ENCODE results near the gene SERINC2. TPM values are rescaled to one million over a fixed set of nuclear protein-coding genes. Genes with fewer than 3 reads are reported as not detected.
"Not testable (repeated sequence)": the region's sequence is repeated elsewhere in the genome, so short reads cannot be mapped to it uniquely, and the experiment has no call there.

SERINC2 gene
- total RNA-seq, 2 donors from 2014 or later = 274 to 381 TPM

DNA sequence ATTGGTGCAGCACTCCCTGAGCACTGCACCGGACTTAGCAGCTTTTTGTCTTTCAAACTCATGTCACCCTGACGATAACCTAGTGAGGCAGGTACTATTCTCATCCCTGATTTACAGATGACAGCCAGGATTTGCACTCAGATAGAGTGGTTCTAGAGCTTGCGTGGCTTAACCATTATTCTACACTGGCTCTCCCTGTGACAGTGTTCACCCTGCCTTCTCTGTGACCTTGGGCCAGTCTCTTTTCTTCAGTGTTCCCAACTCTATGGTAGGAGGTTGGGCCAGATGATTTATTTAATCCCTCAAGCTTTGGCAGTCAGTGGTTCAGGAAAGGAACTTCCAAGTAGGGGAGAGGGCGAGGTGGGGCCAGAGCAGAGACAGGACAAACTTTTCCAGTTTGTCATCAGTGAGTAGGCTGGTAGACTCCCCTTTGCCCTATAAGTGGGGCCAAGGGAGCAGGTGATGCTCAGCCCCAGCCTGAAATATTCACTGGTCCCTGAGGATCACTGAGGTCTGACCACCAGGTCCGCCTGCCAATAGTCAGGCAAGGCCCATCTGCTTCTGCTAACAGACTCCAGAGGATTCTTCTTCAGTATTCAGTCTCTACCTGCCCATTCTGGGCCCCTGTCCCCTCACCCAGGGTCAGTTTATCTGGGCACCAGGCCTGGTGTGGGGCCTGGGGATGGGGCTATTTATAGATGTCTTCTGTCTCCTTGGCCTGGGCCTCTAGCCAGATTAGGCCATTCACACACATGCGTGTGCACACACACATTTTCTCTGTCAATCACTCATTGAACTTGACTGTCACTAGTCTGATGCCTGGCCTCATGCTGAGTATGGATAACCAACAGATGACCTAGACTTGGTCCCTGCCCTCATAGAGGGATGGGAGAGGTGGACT is 31.4 kb upstream of the SERINC2 start:
- ATAC-seq = peak; percentile 72
- intact Hi-C loops (cut with DNase I, micrococcal nuclease) = no loop called here
- DNase-seq = peak; percentile 53 to 69

DNA sequence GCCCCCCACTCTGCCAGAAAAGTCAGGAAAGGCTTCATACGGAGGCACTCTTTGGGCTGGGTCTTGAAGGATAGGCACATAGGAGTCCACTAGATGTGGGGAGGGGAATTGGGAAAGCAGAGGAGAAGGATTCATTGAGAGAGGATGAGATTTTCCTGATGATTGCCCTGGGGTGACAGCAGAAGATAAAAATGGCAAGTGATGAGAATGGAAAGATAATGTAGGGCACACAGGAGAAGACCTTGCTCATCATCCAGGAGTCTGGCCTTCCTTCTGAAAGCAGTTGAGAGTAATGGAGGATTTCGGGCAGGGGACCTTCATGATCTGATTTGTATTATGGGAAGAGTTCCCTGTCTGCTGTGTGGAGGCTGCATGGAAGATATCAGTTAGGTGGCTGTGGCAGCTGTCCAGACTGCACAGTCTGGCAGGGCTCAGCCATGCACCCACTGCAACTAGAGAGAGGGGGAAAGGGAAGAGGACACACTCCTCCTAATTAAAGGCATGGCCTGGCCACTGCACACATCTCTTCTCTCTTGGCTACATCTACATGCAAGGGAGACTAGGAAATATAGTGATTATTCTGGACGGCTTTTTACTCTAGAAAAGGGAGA is 30.5 kb upstream of the SERINC2 start:
- intact Hi-C loops (cut with DNase I, micrococcal nuclease) = no loop called here
- no peak for ATAC-seq
- no peak for DNase-seq

DNA sequence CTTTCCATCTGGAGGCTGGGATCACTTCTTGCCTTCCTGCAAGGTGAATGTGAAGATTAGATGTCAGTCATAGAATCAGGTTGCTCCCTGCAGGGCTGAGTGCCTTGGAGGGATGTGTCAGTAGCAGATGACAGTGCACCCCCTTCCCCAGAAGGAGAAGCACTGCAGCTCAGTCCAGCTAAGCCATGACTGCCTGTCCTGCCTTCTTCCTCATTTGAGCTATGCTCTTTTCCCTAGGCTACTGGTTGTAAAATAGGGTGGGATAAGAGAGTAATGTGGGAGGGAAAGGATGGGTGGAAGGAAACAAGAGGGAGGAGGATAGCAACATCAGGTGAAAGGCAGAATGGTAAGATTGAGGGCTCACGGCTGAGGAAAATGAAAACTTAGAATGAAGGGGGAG is 29.0 kb upstream of the SERINC2 start:
- ATAC-seq = peak; percentile 73

DNA sequence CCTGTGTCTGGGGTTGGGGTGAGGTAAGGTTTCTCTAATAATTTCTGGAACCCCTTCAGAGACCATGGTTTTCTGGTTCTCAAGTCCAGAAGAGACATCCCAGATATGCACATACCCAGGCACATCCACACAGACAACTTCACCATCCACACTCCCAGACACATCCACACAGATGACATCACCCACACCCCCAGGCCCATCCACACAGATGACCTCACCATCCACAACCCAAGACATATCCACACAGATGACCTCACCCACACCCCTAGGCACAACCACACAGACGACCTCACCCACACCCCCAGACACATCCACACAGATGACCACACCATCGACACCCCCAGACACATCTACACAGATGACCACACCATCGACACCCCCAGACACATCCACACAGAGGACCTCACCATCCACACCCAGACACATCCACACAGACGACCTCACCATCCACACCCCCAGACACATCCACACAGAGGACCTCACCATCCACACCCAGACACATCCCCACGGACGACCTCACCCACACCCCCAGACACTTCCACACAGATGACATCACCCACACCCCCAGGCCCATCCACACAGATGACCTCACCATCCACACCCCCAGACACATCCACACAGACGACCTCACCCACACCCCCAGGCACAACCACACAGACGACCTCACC is 26.3 kb upstream of the SERINC2 start:
- ATAC-seq; DNase-seq; intact Hi-C loops (cut with DNase I, micrococcal nuclease): not testable (repeated sequence)

More for the DNA sequence above, 29.0 kb upstream of the SERINC2 start:
- intact Hi-C loops (cut with DNase I, micrococcal nuclease) = no loop called here
- peak in 1 of 2 donors; percentile 30 for DNase-seq

- no peak for ATAC-seq
- DNase-seq = no peak
- intact Hi-C loops (cut with DNase I, micrococcal nuclease) = no loop called here
Measured at GRCh38 chr1:31387612-31388011, 25.4 kb upstream of the SERINC2 start.

DNA sequence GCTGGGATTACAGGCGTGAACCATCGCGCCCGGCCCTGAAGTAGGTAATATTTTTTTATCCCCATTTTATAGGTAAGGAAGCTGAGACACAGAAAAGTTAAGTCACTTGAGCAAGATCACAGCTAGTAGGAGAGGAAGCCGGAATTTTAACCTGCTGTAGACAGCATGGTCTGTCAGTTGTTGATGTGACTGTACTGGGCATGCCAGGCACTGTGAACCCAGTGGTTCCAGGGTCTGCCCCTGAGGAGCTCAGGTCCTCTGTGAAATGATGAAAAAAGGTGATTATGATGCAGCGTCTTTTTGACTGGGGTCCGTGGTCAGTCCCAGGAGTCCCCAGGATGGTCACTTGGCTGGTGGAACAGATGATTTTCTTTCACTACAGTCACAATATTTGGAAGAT is 23.4 kb upstream of the SERINC2 start:
- intact Hi-C loops (cut with DNase I, micrococcal nuclease) = loop anchor here in 1 of 2 donors (10.0 kb wide), 1 partner anchor 155 kb away; no protein-coding TSS in a partner anchor
- DNase-seq (no peak), ATAC-seq (peak; percentile 14)

GRCh38 chr1:31390071-31390470 is 22.9 kb upstream of the SERINC2 start:
- DNase-seq = peak; percentile 83 to 90

DNA sequence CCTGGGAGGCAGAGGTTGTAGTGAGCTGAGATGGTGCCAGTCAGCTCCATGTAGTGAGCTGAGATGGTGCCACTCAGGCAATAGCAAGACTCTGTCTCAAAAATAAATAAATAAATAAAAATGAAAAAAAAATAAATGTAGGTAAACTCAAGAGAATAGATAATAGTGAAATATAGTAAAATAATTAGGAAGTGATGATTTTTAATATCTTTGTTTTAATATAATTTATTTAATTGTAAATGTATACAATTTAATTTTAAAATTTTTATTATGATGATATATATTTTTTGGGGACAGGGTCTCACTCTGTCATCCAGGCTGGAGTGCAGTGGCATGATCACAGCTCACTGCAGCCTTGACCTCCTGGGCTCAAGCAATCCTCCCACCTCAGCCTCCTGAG is 19.6 kb upstream of the SERINC2 start:
- intact Hi-C loops (cut with DNase I, micrococcal nuclease) = loop anchor here in 1 of 2 donors (10.0 kb wide), 1 partner anchor 151 kb away; no protein-coding TSS in a partner anchor
- ATAC-seq = no peak
- DNase-seq = no peak

More at GRCh38 chr1:31390071-31390470, 22.9 kb upstream of the SERINC2 start:
- peak; percentile 90 for ATAC-seq
- intact Hi-C loops (cut with DNase I, micrococcal nuclease) = loop anchor here in 1 of 2 donors (10.0 kb wide), 1 partner anchor 155 kb away; no protein-coding TSS in a partner anchor

DNA sequence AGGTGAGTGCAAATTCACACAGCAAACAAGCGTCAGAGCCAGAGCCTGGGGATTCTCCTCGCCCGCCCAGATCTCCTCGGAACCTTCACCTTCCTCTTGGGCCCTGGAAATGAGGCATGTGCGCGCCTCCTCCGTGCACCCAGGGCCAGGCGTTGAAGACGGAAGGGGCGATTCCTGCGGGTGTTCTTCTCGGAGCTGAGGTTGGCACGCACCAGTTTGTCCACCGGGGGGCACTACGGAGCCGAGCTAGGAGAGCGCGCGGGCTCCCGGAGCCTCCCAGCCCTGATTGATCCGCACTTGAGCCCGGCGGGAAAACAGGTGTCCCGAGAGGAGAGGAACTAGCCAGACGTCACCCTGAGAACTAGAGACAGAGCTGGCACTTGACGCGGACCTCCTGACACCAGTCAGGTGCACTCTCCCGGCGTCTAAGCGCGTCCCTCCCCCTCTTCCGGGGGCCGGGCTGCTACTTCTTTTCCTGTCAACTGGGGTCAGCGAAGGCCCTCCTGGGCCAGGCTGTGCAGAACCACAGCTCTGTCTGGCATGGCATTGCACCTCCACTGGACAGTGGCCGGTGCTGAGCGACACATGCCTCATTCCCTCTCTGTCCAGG is 18.3 kb upstream of the SERINC2 start:
- peak; percentile 88 to 95 for DNase-seq
- ATAC-seq = peak; percentile 83
- intact Hi-C loops (cut with DNase I, micrococcal nuclease) = loop anchor here in 1 of 2 donors (10.0 kb wide), 1 partner anchor 150 kb away; no protein-coding TSS in a partner anchor

- DNase-seq (no peak), ATAC-seq (no peak)
- intact Hi-C loops (cut with DNase I, micrococcal nuclease) = loop anchor here in 1 of 2 donors (10.0 kb wide), 1 partner anchor 148 kb away; no protein-coding TSS in a partner anchor
Measured at GRCh38 chr1:31396633-31397351, 16.2 kb upstream of the SERINC2 start.

DNA sequence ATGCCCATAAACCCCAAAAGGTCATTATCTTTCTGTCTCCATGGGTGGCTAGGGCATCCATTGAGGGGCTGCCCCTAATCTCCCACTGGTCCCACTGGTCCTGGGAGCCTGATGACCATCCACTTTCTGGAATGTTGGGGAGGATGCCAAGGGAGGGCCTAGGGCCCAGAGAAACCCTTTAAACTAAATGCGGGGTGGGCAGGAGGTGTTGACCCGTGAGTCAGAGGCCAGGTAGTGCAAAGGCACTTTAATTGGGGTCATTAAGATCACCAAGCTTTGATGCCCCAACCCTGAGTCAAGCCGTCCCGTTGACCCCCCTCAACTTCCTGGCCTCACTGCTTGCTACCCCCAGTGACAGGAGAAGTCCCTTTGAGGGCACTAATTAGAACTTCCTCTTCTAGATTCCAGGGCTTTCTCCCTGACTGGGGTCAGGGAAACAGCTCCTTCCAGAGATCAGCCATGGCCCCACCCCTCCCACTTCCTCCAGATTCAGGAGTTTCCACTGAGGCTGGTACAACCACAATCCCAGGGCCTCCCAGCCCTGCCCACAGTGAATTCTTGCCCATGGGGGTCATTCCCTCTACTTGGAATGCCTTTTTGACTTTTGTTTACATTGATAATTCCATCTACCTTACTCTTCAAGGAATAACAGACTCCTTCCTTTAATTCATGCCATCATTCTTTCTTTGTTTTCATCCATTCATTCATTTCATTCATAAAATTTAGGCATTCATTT is 15.5 kb upstream of the SERINC2 start:
- ATAC-seq (no peak), DNase-seq (no peak)
- intact Hi-C loops (cut with DNase I, micrococcal nuclease) = loop anchor here in 1 of 2 donors (10.0 kb wide), 1 partner anchor 147 kb away; no protein-coding TSS in a partner anchor

- intact Hi-C loops (cut with DNase I, micrococcal nuclease) = loop anchor here in 1 of 2 donors (10.0 kb wide), 1 partner anchor 147 kb away; no protein-coding TSS in a partner anchor
- DNase-seq (no peak), ATAC-seq (no peak)
Measured at GRCh38 chr1:31398246-31398645, 14.8 kb upstream of the SERINC2 start.

GRCh38 chr1:31399976-31400375 is 13.0 kb upstream of the SERINC2 start:
- no peak for DNase-seq
- intact Hi-C loops (cut with DNase I, micrococcal nuclease) = loop anchor here in 1 of 2 donors (10.0 kb wide), 1 partner anchor 145 kb away; no protein-coding TSS in a partner anchor
- no peak for ATAC-seq

DNA sequence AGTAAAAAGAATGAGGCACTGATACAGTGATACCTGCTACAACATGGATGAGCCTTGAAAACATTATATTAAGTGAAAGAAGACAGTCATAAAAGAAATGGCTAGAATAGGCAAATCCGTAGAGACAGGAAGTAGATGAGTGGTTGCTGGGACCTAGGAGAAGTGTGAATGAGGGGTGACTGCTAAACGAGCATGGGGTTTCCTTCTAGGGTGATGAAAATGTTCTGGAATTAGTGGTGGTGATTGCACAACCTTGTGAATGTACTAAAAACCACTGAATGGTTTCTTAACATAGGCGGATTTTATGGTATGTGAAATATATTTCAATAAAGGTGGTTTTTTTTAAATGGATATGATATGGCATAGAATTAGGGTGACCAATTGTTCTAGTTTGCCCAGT is 12.6 kb upstream of the SERINC2 start:
- intact Hi-C loops (cut with DNase I, micrococcal nuclease) = no loop called here
- no peak for DNase-seq
- no peak for ATAC-seq

- ATAC-seq (no peak), DNase-seq (no peak)
- intact Hi-C loops (cut with DNase I, micrococcal nuclease) = no loop called here
Measured at GRCh38 chr1:31401241-31401640, 11.8 kb upstream of the SERINC2 start.

- intact Hi-C loops (cut with DNase I, micrococcal nuclease) = no loop called here
- ATAC-seq (no peak), DNase-seq (no peak)
Measured at GRCh38 chr1:31405578-31406245, 7.3 kb upstream of the SERINC2 start.
